HepG2 (cell line): ENCODE results near the gene FKBP1A. TPM values are rescaled to one million over a fixed set of nuclear protein-coding genes. Genes with fewer than 3 reads are reported as not detected.
A peak's percentile ranks its signal among the peaks of the same experiment; 100 is the strongest.

Source experiments
- CBX2 ChIP-seq, 2 experiments: fragments of 200-600 bp in 1 of 2; sonication (generic); formaldehyde crosslinking in 1 of 2; IDR thresholded peaks; 2 replicates each; pipeline versions ENCODE4 v1.7.0 to v1.8.1; 2018 to 2022; ENCODE audit warnings: low read depth in 2 of 2, low read length in 1 of 2, mild to moderate bottlenecking in 1 of 2, missing genetic modification reagents in 1 of 2
- FOSL1 ChIP-seq: sonication (generic); formaldehyde crosslinking; IDR thresholded peaks from 2 replicates; pipeline ENCODE4 v1.9.0; 2021; ENCODE audit warnings: missing genetic modification reagents, borderline replicate concordance
- HMGA1 ChIP-seq: sonication (generic); formaldehyde crosslinking; conservative IDR thresholded peaks from 2 replicates; pipeline ENCODE4 v1.4.0; 2020; ENCODE audit warnings: missing genetic modification reagents
- HNF4G ChIP-seq, 2 experiments: sonication (generic) in 1 of 2; formaldehyde crosslinking in 1 of 2; IDR thresholded peaks; 2 replicates each; pipeline versions ENCODE4 v1.4.0 to v1.6.1; 2011 to 2020; ENCODE audit warnings: borderline replicate concordance in 2 of 2, low read depth in 2 of 2, mild to moderate bottlenecking in 2 of 2, low read length in 1 of 2, missing genetic modification reagents in 1 of 2, moderate library complexity in 1 of 2
- IRF9 ChIP-seq: sonication (generic); formaldehyde crosslinking; IDR thresholded peaks from 2 replicates; pipeline ENCODE4 v1.8.0; 2022; ENCODE audit warnings: missing genetic modification reagents, mild to moderate bottlenecking, borderline replicate concordance
- MED1 ChIP-seq: sonication (generic); formaldehyde crosslinking; IDR thresholded peaks from 2 replicates; pipeline ENCODE4 v1.4.0; 2020; ENCODE audit warnings: missing genetic modification reagents
- PCBP1 ChIP-seq: fragments of 200-400 bp; formaldehyde crosslinking; IDR thresholded peaks from 2 replicates; pipeline ENCODE4 v1.6.1; 2017; ENCODE audit warnings: mild to moderate bottlenecking, low read depth, low read length, borderline replicate concordance
- RBAK ChIP-seq: sonication (generic); formaldehyde crosslinking; IDR thresholded peaks from 2 replicates; pipeline ENCODE4 v1.5.1; 2020; ENCODE audit warnings: mild to moderate bottlenecking, missing genetic modification reagents
- TP53 ChIP-seq: sonication (generic); formaldehyde crosslinking; conservative IDR thresholded peaks from 2 replicates; pipeline ENCODE4 v1.4.0; 2020; ENCODE audit warnings: missing genetic modification reagents
- ZFP62 ChIP-seq: sonication (generic); formaldehyde crosslinking; IDR thresholded peaks from 2 replicates; pipeline ENCODE4 v1.4.0; 2020; ENCODE audit warnings: missing genetic modification reagents
- ZHX2 ChIP-seq, 2 experiments: sonication (generic) in 1 of 2; formaldehyde crosslinking in 1 of 2; IDR thresholded peaks; 2 replicates each; pipeline versions ENCODE4 v1.6.1 to v1.9.0; 2014 to 2022; ENCODE audit warnings: antibody characterized with exemption in 1 of 2, borderline replicate concordance in 1 of 2, inconsistent platforms in 1 of 2, low read depth in 1 of 2, missing genetic modification reagents in 1 of 2
- ZNF441 ChIP-seq: sonication (generic); formaldehyde crosslinking; IDR thresholded peaks from 2 replicates; pipeline ENCODE4 v1.7.0; 2021; ENCODE audit warnings: missing genetic modification reagents, borderline replicate concordance
- ZNF484 ChIP-seq: sonication (generic); formaldehyde crosslinking; IDR thresholded peaks from 2 replicates; pipeline ENCODE4 v1.5.1; 2020; ENCODE audit warnings: mild to moderate bottlenecking, low read depth, missing genetic modification reagents, borderline replicate concordance
- ZNF557 ChIP-seq: sonication (generic); formaldehyde crosslinking; IDR thresholded peaks from 2 replicates; pipeline ENCODE4 v1.4.0; 2020; ENCODE audit warnings: missing genetic modification reagents
- ZNF577 ChIP-seq: sonication (generic); formaldehyde crosslinking; IDR thresholded peaks from 2 replicates; pipeline ENCODE4 v1.4.0; 2020; ENCODE audit warnings: mild to moderate bottlenecking, low read depth, missing genetic modification reagents, borderline replicate concordance
- ZNF710 ChIP-seq: sonication (generic); formaldehyde crosslinking; IDR thresholded peaks from 2 replicates; pipeline ENCODE4 v1.5.0; 2020; ENCODE audit warnings: mild to moderate bottlenecking, missing genetic modification reagents, borderline replicate concordance
- polyA plus RNA-seq, 8 experiments: library from polyadenylated mRNA; depleted of rRNA in 3 of 8; stranded (reverse) in 7 of 8; unstranded in 1 of 8; fragments of >200 nt; fragmentation: Illumina TruSeq in 4 of 8; extraction: Trizol in 4 of 8; gene quantifications; 2 replicates each; pipeline versions ENCODE4 v1.2.1 to v1.2.3, GENCODE V29; 2011 to 2016; ENCODE audit warnings: low read depth in 4 of 8, missing spikeins in 1 of 8, mixed read lengths in 1 of 8; ENCODE audit not compliant: insufficient read depth in 1 of 8
- total RNA-seq, 5 experiments: library from RNA; depleted of rRNA; stranded (reverse); fragments of >200 nt; fragmentation: Illumina TruSeq; extraction: Trizol; gene quantifications; 2 replicates each; pipeline ENCODE4 v1.2.3, GENCODE V29; 2016; ENCODE audit warnings: low read depth in 1 of 5

FKBP1A gene
- total and polyA plus RNA-seq, 2 of the 13 experiments (the other 11 are each of a cell fraction or from before 2014, with no cell fraction given) = 119 to 468 TPM

- peak; percentile 4; the same call in 1 of the 2 replicates for TF ChIP-seq ZNF710 (CRISPR knock-in tag)
- no peak for TF ChIP-seq FOSL1
- no peak for TF ChIP-seq ZNF484 (CRISPR knock-in tag)
- peak; percentile 58 for TF ChIP-seq ZHX2 (IDR thresholded peaks at IDR 0.05; ENCODE audit: low read depth)
- no peak for TF ChIP-seq ZHX2 (CRISPR knock-in tag; IDR thresholded peaks at IDR 0.05; ENCODE audit: borderline replicate concordance)
- TF ChIP-seq ZNF577 (CRISPR knock-in tag) = no peak; the same call in 1 of the 2 replicates
- no peak; the same call in 1 of the 2 replicates for TF ChIP-seq RBAK (CRISPR knock-in tag)
- TF ChIP-seq ZNF557 (CRISPR knock-in tag) = no peak
- no peak for TF ChIP-seq HMGA1
- TF ChIP-seq HNF4G (IDR thresholded peaks at IDR 0.05; ENCODE audit: borderline replicate concordance, low read depth, low read length) = no peak; the same call in 1 of the 2 replicates
- TF ChIP-seq HNF4G (CRISPR knock-in tag; IDR thresholded peaks at IDR 0.05; ENCODE audit: borderline replicate concordance, low read depth) = peak; percentile 82; the same call in 1 of the 2 replicates
- TF ChIP-seq PCBP1 = no peak
- TF ChIP-seq ZFP62 = no peak
- no peak for TF ChIP-seq CBX2 (IDR thresholded peaks at IDR 0.05; ENCODE audit: low read depth, low read length)
- TF ChIP-seq CBX2 (CRISPR knock-in tag; IDR thresholded peaks at IDR 0.05; ENCODE audit: low read depth) = no peak
- TF ChIP-seq MED1 (CRISPR knock-in tag) = peak; percentile 65; the same call in 1 of the 2 replicates
- peak; percentile 80; the same call in 1 of the 2 replicates for TF ChIP-seq IRF9 (CRISPR knock-in tag)
- peak; percentile 87; the same call in 1 of the 2 replicates for TF ChIP-seq TP53 (CRISPR knock-in tag)
- TF ChIP-seq ZNF441 (CRISPR knock-in tag) = peak; percentile 5; the same call in 1 of the 2 replicates
Measured at GRCh38 chr20:1325173-1326030, 67.5 kb downstream of the FKBP1A start (continued).
